HCEC 1CT (cell line): ENCODE measurements around the gene SSB.
A peak's percentile ranks its signal among the peaks of the same experiment; 100 is the strongest.
"Not testable (repeated sequence)": the region's sequence is repeated elsewhere in the genome, so short reads cannot be mapped to it uniquely, and the experiment has no call there.

ENCODE experiments used
- DNase-seq: peaks from one replicate; pipeline ENCODE4 v3.0.0-alpha.2; 2017

Gene SSB

DNA sequence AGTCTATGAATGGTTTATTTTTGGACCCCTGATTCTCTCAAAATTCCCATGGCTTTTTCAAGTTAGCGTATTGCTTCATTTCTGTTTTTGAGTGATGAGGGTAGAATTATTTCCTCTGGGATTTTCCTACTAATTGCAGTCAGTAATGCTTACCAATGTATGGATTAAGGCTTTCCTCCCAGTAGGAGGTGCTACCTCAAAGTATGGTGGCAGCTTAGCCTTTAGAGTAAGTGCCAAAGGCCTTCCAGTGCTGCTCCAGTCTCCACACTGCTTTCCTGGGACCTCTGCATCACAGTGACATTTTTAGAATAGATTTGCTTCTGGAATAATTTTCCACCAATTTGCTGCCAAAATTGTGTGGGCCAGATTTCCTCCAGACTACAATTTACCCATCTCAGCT, 16.2 kb upstream of the SSB start:
- no peak for DNase-seq

DNA sequence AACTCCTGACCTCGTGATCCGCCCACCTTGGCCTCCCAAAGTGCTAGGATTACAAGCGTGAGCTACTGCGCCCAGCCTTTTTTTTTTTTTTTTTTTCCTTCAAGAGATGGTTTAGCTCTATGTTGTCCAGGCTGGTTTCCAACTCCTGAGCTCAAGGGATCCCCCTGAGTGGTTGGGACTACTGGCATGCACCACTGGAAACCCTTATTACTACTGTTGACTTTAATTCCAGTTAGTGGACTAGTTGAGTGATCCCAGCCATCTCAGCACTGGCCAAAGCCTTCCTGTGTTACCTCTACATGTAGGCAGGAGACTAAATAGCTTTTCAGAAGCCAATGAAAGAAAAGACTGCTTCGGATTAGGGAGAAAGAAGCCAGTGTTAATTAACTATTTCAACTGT, 8.1 kb upstream of the SSB start:
- DNase-seq = no peak

DNA sequence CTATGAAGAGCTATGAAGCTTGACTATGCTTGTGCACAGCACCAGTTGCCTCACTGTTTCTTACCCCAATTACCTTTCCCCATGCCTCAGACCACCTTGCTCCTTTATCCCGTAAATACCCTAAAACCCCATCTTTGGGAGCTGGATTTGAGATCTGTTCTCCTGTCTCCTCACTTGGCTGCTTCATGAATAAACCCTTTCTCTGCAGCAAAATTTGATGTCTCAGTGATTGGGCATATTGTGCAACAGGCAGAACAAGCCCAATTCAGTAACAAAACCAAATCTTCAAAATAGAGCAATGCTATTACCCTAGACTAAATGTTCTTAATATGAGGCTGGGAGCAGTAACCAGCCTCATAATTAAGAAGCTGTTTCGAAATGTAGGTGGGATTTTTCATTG, 3.5 kb upstream of the SSB start:
- no peak for DNase-seq

DNA sequence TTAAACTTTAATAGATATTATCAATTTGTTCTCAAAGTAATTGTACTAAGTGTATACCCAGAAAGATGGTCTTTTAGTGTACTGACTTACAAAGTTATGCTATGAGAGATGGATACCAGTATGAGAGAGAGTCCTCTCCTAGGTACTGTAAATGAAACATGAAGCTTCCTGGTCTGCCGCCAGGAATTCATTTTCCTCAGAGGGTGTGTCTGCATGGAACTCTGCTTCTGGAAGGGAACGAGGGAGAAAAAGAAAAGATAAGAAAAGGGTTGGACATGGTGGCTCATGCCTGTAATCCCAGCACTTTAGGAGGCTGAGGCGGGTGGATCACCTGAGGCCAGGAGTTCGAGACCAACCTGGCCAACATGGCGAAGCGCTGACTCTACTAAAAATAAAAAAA, 2.2 kb upstream of the SSB start:
- DNase-seq = no peak

DNA sequence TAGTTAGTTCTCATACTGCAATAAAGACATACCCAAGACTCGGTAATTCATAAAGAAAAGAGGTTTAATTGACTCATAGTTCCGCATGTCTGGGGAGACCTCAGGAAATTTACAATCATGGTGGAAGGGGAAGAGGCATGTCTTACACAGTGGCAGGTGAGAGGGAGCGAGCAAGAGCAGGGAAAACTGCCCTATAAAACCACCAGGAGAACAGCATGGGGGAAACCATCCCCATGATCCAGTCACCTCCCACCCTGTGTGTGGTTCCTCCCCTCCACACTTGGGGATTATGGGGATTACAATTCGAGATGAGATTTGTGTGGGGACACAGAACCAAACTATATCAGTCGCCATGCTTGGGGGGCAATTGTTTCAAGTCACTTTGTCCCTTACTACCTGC, 1.1 kb upstream of the SSB start:
- DNase-seq = no peak

DNA sequence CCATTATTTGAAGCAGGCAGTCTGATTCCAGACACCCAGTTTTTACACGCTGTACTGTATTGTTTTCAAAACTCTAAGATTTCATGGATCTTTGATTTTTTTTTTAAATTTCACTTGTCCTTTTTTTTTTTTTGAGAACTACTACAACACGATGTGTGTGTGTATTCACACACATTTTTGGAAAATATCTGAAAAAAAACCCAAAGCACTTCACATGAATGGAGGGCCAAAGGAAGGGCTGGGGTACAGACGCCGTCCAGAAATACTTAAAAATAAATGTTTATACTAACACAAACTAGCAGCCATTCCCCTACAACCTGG, 314 bp upstream of the SSB start:
- DNase-seq = no peak

DNA sequence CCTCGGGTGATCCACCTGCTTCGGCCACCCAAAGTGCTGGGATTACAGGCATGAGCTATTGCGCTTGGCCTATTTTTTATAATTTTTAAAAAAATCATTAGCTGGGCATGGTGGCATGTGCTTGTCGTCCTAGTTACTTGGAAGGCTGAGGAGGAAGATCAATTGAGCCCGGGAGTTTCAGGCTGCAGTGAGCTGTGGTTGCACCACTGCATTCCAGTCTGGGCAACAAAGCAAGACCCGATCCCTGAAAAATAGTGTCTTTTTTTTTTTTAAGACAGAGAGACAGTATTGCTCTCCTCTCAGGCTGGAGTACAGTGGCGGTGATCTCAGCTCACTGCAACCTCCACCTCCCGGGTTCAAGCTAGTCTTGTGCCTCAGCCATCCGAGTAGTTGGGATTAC, 4.8 kb downstream of the SSB start:
- no peak for DNase-seq

DNA sequence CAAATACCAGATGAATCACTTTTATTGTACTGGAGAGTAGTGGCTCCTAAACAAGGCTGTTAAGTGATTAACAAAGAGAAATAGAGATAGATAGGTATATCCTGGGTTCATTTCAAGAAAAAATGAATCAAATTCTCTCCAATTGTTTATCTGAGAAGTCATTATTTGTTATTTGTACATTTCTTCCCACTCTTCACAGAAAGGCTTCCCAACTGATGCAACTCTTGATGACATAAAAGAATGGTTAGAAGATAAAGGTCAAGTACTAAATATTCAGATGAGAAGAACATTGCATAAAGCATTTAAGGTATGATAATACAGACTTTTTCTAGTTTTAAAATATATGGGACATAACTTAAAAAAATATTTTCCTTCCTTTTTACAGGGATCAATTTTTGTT, 7.9 kb downstream of the SSB start:
- DNase-seq = no peak

DNA sequence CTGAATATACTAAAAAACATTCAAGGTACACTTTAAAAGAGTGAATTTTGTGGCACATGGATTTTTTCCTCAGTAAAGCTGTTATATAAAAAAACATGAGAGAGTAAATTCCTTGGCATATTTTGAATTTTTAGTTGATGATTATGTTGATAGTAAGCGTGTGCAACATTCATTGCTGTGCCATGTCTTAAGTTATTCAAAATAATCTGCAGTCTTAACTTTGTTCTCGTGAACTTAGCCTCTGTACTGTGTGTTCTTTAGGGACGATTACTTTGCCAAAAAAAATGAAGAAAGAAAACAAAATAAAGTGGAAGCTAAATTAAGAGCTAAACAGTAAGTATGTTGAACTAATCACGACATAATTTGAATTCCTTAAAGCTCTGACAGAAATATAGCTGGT, 9.6 kb downstream of the SSB start:
- DNase-seq = peak; percentile 70

DNA sequence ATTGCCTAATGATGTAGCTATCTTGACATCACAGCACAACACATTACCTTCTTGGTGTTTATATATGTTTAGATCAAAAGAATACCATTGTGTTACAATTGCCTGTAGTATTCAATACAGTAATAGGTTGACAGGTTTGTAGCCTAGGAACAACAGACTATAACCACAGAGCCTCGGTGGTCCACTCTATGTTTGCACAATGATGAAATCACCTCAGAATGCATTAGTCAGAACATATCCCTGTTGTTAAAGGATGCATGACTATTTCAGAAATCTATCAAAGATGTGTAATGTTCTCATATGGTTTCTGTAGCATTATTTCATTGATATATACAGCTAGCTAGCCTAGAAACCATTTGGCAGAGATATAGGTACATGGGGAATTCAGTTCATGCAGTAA, 17.2 kb downstream of the SSB start:
- peak; percentile 87 for DNase-seq

DNA sequence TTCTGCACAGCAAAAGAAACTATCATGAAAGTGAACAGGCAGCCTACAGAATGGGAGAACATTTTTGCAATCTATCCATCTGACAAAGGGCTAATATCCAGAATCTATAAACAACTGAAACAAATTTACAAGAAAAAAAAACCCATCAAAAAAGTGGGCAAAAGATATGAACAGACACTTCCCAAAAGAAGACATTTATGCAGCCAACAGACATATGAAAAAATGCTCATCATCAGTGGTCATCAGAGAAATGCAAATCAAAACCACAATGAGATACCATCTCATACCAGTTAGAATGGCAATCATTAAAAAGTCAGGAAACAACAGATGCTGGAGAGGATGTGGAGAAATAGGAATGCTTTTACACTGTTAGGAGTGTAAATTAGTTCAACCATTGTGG, 18.3 kb downstream of the SSB start:
- not testable (repeated sequence) for DNase-seq

DNA sequence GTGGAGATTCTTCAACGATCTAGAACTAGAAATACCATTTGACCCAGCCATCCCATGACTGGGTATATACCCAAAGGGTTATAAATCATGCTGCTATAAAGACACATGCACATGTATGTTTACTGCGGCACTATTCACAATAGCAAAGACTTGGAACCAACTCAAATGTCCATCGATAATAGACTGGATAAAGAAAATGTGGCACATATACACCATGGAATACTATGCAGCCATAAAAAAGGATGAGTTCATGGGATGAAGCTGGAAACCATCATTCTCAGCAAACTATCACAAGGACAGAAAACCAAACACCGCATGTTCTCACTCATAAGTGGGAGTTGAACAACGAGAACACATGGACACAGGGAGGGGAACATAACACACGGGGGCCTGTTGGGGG, 18.7 kb downstream of the SSB start:
- DNase-seq = not testable (repeated sequence)

DNA sequence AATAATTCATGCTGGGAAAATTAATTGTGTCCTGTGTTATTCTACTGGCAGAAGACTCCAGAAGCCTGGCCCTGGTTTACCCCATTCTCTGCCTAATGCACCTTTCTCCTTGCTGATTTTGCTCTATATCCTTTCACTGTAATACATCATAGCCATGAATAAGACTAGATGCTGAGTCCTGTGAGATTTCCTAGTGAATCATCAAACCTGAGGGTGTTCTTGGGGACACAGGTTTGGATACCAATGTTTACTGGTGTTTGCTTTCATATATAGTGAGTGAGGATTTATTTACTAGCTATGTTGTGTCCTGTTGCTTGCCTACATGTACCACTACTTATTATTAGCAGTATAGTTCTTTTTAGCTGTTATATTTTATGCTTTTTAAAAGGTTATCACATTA, 19.6 kb downstream of the SSB start:
- DNase-seq = no peak

DNA sequence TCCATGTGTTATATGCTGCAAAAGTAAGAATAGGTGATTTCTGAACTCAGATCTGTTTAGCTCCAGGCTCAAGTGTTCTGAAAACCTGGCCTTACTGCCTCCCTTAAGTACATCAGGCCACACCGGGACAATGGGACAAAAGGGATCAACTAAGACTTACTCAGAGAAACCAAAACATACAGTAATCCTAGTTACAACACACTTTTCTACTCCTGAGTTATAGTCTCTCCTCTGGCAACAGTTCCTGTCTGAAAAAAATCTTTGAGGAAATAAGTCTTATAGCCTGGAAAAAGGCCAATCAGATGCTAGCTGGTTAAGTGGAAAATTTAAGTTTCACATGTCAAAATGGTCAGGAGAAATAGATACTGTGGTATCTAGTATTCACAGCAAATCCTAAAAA, 20.4 kb downstream of the SSB start:
- peak; percentile 71 for DNase-seq

DNA sequence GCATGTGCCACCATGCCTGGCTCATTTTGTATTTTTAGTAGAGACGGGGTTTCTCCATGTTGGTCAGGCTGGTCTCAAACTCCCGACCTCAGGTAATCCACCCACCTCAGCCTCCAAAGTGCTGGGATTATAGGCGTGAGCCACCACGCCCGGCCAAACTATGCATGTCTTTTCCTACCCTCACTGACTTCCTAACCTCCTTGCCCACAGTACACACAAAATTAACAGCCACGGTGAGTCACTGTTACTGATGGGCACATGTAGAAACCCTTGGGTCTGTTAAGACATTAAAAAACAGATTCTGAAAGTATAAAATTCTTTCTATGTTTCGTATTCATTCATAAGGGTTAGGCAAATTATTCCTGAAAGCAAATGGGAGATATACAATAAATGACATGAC, 21.4 kb downstream of the SSB start:
- DNase-seq = peak; percentile 71

DNA sequence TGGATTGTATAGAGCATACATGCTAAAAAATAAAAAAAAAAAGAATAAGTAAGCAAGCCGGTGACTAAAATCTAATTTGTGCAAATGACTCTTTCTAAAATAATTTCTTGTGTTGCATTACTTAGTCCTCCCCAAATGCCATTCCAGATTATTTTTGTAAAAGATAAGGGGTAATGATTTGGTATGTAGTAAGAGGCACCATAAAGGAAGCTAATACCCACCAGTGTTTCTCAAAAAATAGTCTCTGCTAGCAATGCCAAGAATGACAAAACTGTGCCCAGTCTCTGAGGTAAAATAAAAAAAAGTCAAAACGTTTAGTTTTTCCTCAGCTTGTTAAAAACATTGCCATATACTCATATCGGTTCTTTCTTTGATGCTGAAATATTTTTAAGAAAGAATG, 23.4 kb downstream of the SSB start:
- no peak for DNase-seq

DNA sequence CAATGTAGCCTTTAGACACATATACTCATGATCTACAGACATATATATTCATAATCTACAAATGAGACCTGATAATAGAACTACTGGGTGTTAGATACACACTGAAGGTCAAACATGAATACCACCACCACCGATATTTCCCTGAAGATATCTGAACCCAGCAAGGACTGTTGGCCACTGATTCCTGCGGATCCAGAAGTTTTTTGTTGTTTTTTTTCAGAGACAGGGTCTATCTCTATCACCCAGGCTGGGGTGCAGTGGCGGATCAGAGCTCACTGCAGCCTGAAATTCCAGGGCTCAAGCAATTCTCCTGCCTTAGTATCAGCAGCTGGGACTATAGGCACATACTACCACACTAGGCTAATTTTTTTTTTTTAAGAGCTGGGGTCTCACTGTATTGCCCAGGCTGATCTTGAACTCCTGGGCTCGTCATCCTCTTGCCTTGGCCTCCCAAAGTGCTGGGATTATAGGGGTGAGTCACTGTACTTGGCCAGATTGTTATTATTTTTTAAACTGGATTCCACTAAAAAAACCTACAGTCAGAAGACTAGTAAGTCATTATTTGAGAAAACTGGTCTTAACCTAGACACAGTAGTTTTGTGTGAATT, 24.2 kb downstream of the SSB start:
- no peak for DNase-seq

DNA sequence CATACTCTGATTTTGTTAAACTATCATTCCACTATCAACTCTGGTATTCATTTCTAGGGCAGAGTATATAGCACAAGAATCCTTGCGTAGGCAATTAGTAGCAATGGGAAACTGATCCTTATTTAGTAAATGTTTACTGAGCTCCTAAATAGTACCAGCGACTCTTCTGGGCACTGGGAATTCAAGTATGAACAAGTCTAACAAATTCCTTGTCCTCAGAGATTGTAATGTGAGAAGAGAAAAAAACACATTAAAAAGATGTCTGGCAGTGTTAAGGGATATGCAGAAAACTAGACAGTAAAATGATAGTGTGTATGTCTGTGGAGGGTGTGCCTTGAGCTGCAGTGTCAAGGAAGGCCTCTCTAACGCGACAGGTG, 25.3 kb downstream of the SSB start:
- DNase-seq = no peak

DNA sequence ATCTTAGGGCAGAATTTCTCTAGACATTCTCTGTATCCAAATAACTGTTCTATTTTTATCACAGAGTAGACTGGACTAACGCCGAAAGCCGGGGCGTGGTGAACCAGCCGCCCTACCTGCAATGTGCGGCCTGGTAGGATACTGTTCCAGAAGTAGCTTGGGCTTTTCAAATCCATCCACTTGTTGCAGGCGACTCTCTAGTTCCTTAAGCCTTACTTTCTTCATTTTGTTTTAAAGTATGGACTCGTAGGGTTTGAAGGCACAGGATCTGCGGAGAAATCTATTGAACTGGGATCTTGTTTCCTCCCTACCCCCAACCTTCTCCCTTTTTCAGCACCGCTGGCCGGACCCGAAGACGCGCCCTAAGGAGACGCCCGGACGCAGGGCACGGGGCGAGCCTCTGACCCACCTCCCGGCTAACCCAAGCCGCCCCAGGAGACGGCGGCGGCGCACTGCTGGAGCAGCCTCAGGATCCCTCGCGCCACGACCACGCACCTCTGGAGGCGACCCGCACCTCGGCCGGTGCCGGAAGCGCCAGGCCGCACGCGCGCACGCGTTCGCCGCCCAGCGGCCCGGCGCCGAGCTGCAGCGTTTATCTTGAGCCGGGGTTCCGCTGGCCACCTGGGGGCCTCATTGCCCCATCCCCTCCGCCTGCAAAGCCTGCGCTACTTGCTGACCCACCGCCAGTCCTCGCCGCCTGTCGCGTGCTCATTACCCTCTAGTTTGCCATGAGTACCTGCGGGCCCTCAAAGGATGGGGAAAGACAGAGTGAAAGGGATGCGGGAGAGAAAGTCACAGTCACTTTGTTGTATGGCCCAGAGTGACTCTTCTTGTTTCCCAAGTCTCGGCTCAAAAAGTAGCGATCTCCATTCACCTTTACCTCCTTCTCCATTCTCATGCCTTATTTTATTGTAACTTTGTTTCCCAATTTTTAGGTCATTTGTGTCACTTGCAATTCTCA, 26.0 kb downstream of the SSB start, which contains the start of gene METTL5:
Gene METTL5 (minus strand): TSS at position 533 of the 961 bp plus-strand sequence. CDS start 308 bp downstream, at position 225.
- peak; percentile 81 for DNase-seq

DNA sequence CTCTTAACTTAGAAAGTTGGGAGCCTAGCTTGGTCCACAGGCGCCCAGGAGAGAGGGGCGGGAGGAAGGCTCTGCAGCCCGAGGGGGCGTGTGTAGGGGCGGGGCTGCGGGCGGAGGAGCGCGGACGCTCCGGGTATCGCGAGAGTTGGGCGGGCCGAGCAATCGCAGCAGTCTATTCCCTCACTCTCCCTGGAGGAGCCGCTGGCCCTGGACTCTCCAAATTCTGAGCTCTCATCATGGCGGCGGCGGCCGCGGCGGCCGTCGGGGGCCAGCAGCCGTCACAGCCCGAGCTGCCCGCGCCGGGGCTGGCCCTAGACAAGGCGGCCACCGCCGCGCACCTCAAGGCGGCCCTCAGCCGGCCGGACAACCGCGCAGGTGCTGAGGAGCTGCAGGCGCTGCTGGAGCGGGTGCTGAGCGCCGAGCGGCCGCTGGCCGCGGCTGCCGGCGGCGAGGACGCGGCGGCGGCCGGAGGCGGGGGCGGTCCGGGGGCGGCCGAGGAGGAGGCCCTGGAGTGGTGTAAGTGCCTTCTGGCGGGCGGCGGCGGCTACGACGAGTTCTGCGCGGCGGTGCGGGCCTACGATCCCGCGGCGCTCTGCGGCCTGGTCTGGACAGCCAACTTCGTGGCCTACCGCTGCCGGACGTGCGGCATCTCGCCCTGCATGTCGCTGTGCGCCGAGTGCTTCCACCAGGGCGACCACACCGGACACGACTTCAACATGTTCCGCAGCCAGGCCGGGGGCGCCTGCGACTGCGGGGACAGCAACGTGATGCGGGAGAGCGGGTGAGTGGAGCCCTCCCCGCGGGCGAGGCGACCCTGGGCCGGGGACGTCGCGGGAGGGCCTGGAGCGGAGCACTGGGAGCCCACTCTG, 28.8 kb downstream of the SSB start, which contains the start of gene UBR3:
Gene UBR3 (plus strand): TSS at position 183 of the 869 bp plus-strand sequence. CDS start 54 bp downstream, at position 237.
- DNase-seq = peak; percentile 92

DNA sequence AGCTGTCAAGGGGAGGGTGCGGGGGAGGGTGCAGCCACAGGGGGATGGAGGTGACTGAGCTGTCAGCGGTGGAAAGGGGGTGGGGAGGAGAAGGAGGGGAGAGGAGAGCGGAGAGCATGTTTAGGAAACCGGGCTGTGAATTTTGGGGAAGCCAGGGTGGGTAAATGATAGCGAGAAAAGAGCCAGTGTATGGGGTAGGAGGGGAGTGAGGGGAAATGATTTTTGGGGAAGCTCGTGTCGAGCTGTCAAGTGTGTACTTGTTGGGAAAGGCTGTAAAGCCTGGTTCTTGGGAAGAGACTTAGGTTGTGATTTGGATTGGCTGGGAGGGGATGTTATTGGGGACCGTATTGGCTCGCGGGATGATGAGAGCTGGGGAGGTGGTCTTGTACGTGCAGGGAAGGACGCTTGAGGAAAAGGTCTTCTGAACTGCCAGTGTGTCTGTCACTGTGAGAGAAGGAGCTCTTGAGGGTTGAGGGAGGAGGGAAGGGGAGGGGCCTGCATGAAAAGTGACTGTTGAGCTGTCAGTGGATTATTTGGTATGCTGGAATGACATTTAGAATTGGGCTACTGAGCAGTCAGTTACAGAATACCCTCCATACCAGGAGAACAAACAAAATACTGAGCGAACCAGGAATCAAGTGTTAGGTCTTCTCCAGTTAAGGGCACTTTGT, 29.6 kb downstream of the SSB start:
- peak; percentile 47 for DNase-seq

DNA sequence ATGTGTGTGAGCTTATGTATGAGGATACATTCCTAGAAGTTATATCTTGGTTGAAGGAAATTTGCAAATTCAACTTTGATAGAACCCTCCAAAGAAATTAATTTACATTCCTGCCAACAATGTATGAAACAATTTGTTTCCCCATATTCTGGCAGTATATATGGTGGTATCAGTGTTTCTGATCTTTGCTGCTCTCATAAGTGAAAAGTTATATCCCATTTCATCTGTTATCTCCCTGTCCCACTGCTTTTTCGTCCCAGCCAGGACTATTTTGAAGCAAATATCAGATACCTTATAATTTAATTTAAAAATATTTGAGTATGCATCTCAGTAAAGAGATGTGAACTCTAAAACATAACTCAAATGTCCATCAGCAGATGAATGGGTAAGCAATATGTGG, 35.7 kb downstream of the SSB start:
- no peak for DNase-seq
